IPS-NIHi7 (cell line): ENCODE data around the gene PHACTR1.
A peak's percentile ranks its signal among the peaks of the same experiment; 100 is the strongest.
"Not testable (repeated sequence)": the region's sequence is repeated elsewhere in the genome, so short reads cannot be mapped to it uniquely, and the experiment has no call there.

Experiments
- DNase-seq: peaks from one replicate; pipeline ENCODE4 v3.0.0; 2012; ENCODE audit warnings: mixed read lengths; ENCODE audit errors: extremely low spot score

Gene PHACTR1

GRCh38 chr6:13103169-13103568 is 386.6 kb downstream of the PHACTR1 start:
- DNase-seq, result no peak

- DNase-seq, result no peak
Measured at GRCh38 chr6:13105139-13105538, 388.6 kb downstream of the PHACTR1 start.

- no peak for DNase-seq
Measured at GRCh38 chr6:13112921-13113320, 396.4 kb downstream of the PHACTR1 start.

GRCh38 chr6:13113376-13113775 is 396.8 kb downstream of the PHACTR1 start:
- no peak for DNase-seq

GRCh38 chr6:13113981-13114593 is 397.5 kb downstream of the PHACTR1 start:
- no peak for DNase-seq

GRCh38 chr6:13116155-13116554 is 399.6 kb downstream of the PHACTR1 start:
- no peak for DNase-seq

DNA sequence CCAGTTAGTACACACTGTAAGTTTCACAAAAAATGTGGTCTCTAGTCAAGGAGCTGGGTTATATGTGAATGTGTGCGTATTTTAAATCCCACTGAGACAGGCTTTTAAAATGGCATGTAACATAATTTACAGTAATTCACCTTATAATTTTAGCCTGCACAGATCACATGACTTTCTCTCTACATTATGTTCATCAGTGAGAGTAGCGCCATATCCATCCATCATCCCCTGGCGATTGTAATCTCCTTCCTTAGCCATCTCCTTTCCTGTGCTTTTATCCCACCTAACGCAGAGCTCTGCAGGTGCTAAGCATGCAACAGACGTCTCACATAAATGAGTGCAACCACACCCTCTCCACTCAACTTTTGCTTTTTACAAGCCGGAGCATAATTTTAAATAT is 401.0 kb downstream of the PHACTR1 start:
- DNase-seq, result no peak

DNA sequence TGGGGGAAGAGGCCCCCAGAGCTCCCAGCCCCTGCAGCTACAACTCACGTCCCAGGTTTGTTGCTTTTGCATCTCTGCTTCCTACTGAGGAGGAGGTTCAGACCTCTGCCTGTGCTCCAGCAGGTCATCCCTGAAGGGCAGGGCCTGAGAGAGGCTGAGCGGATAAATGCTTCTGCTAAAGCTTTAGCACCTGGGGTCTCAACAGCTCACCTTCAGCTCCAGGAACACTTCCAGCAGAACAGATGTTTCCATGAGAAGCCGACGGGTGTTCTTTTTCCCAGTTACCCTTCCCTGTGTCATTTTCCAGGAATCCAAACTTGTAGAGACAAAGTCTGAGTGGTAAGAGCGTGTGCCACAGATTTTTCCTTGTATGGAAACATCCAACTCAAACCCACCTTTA is 403.0 kb downstream of the PHACTR1 start:
- no peak for DNase-seq

GRCh38 chr6:13120483-13121482 is 404.2 kb downstream of the PHACTR1 start:
- DNase-seq, result no peak

GRCh38 chr6:13124131-13124530 is 407.6 kb downstream of the PHACTR1 start:
- DNase-seq, result no peak

- DNase-seq, result no peak
Measured at GRCh38 chr6:13125841-13126240, 409.3 kb downstream of the PHACTR1 start.

DNA sequence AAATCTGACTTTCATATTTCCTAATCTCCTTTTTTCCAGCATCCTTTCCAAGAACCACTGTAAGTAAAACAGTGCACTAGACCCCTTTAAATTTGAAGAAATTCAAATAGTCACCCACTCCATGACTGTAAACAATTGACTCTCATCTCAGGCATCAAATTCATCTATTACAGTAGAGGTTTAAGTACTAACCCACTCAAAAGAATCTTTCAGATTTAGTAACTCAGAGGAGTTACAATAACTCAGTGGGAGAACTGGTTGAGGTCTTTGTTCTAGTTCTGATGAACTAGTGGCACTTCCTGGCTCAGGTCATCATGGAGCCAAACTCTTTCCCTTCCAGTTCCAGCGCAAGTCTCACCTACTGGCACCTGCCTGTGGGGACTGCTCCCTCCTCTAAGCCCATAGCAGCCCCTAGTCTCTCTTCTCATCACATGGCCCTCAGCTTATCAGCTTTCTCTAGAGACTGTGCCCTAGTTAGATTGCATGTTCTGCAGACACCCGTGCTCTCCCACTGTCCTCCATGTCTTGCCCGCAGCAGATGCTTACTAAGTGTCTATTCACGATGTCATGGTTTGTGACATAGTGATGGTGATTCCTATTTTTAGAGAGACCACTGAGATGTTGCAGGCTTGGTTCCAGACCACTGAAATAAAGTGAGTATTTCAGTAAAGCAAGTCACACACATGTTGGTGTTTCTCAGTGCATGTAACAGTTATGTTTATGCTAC is 415.5 kb downstream of the PHACTR1 start:
- DNase-seq, result no peak

DNA sequence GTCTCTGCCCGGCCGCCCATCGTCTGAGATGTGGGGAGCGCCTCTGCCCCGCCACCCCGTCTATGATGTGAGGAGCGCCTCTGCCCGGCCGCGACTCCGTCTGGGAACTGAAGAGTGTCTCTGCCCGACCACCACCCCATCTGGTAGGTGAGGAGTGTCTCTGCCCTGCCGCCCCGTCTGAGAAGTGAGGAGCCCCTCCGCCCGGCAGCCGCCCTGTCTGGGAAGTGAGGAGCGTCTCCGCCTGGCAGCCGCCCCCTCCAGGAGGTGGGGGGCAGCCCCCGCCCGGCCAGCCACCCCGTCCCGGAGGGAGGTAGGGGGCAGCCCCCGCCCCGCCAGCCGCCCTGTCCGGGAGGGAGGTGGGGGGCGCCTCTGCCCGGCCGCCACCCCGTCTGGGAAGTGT is 417.3 kb downstream of the PHACTR1 start:
- not testable (repeated sequence) for DNase-seq

DNA sequence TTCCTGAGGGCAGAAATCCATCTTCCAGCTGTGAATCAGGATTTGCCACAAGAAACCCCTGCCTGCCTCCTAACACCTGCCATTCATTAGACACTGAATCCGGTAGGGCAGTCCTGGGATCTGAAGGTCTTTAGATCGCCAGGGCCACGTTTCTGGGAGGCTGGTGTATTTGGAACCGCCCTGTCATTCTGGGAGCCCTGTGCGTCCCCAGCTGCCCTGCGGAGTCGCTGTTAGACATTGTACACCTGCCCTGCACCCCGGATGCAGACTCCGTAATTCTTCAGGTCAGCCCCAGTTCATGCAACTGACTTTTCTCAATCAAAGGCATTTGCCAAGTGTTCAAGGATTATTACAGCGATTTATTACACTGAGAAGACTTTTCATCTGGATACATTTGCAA is 418.6 kb downstream of the PHACTR1 start:
- DNase-seq, result no peak

DNA sequence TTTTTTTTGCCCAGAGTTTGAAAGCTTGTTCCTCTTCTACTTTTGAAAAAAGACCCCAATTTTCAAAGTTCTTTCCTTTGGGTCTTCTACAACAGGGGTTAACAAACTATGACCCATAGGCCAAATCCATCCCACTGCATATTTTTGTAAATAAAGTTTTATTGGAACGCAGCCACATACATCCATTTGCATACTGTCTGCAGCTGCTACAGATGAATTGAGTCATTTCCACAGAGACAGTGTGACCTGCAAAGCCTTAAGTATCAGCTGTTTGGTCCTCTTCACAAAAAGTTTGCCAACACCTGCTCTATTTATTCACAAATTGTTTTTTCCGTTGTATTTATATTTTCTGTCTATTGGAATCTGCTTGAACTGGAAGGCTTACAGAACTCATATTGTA is 422.6 kb downstream of the PHACTR1 start:
- no peak for DNase-seq

DNA sequence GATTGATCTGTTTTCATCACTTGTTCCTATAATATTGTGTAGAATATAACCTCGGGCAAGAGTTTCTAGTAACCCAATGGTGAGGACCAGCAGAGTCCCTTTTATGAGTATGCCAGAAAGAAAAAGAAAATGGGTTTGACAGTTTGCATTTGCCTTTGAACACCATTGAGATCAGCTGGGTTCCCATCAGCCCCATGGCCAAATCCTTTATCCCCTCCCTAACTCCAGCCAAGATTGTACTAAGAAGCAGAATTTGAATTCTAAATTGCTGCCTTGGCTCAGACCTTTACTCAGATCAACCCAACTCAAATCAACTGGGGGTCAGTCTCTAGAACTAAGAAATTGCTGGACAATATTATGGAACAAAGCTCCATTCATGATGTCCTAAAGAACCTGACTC is 424.4 kb downstream of the PHACTR1 start:
- no peak for DNase-seq

DNA sequence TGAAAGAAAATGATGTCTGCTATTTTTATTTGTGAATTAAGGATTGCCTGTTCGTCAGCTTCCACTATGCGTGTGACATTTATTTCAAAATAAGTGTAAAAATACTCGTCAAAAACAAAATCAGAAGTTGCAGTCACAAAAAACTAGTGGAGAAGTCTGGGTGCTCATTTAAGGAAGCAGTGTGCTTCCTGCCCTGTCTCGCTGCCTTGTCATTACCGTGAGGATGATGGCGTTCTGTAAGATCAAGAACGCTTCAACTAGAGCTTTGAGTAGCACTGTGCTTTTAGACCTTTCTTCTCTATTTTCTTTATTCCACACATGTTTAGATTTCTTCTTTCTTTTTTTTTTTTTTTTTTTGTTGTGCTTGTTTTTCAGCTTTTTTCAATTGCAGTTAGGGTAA is 424.8 kb downstream of the PHACTR1 start:
- DNase-seq, result no peak

DNA sequence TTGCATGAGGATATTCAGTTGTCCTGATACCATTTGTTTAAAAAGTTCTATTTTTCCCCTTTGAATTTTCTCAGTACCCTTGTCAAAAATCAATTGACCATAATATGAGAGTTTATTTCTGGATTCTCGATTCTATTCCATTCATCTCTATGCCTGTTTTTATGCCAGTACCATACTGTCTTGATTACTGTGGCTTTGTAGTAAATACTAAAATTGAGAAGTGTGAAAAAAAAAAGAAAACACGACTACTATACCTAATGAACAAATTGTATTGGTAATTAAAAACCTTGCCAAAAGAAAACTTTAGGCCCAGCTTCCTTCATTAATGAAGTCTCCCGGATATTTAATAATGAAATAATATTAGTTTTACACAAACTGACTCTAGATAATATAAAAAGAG is 426.0 kb downstream of the PHACTR1 start:
- DNase-seq, result no peak

DNA sequence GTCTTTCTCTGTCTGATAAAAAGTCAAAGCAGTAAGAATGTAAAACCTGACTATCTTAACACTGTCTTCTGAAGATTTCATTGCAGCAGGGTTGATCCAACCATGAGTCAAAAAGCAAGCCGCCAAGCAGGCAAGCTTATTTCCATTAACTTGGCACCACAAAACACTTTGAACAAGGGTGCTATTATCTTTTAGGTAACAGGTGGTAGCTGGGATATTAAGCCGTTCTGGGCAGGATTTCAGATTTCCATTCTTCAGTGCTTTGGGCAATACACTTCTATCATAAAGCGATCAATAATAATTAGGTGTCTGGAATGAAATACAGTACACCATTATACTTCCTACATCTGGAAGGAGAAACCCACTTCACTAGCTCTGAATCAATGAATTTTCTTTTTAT is 429.9 kb downstream of the PHACTR1 start:
- DNase-seq, result no peak

DNA sequence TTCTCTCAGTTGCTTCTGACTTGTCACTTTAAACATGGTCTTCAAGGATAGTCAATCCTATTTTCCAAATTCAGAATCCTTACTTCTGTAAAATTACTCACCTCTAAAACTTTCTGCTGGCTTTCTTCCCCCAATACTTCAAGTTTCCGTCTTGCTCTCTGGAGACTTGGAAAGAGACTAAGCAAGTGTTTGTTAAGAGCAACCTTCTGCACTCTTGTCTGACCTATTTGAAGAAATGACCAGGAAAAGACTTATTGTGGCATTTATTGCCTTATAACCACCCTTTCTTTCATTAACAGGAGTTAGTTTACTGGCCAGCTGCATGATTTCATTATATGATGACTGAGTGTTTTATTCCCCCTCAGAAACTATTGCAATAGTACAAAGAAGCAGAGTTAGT is 430.8 kb downstream of the PHACTR1 start:
- DNase-seq, result no peak

GRCh38 chr6:13147782-13148181 is 431.2 kb downstream of the PHACTR1 start:
- DNase-seq, result no peak

- DNase-seq, result peak; percentile 28
Measured at GRCh38 chr6:13152764-13153163, 436.2 kb downstream of the PHACTR1 start.
